ENCODE results near the gene TNRC6C.
"Not testable (repeated sequence)": the region's sequence is repeated elsewhere in the genome, so short reads cannot be mapped to it uniquely, and the experiment has no call there.

TNRC6C gene

DNA sequence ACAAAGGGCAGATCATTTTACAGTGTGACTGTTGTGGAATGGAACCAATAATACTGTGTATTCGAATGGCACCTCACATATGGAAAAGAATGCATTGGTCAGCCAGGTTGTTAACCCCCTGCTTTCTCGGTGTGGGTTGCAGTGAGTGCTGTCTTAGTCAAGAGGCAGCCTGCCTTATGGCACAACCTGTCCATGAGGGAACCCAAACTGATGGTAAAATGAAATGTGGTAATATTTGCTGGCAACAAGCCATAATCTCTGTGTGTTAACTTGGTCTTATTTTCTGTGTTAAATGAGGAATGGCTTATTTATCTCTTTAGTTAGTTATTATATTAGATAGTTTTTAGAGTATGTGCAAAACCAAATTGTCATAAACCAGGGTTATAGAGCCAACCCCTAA lies 88.4 kb downstream of the TNRC6C start:
- DNase-seq: no peak

DNA sequence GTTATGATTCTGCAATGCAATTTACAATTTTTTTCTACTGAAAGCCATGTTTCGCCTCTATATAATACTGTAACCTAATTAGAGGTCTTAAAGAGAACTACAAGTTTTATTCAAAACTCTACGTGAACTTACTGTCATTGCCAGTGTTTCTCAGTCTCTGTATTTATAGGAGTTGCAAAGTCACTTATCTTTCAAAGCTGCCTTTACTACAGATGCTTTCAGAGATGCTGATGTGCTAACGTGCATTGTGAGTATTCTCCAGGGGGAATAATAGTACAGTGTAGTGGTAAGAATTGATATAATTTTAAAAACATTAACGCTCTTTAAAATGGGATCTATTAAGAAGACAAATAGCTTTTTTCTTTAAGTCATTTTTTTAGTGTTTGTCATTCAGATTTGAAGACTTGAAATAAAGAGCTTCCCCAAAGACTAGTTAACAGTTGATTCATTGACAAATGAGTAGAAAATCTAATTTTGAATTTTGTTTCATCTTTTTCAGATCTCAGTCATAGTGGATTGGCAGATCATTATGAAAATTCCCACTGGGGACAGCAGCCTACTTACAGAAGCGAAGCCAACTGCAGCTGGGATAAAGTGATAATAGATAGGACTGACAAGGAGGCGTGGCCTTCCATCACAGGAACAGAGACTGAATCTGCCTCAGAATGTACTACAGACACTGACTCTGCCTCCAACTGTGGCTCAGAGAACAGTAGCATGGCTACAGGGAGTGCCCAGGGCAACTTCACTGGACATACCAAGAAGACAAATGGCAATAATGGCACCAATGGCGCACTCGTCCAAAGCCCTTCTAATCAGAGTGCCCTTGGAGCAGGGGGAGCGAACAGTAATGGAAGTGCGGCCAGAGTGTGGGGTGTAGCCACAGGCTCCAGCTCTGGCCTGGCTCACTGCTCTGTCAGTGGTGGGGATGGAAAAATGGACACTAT lies 90.1 kb downstream of the TNRC6C start:
- no peak for DNase-seq

DNA sequence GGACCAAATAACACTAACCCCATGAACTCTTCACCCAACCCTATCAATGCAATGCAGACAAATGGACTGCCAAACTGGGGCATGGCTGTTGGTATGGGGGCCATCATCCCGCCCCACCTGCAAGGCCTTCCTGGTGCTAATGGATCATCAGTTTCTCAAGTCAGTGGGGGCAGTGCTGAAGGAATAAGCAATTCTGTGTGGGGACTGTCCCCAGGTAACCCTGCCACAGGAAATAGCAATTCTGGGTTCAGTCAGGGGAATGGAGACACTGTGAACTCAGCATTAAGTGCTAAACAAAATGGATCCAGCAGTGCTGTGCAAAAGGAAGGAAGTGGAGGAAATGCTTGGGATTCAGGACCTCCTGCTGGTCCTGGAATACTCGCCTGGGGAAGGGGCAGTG lies 91.1 kb downstream of the TNRC6C start:
- no peak for DNase-seq

DNA sequence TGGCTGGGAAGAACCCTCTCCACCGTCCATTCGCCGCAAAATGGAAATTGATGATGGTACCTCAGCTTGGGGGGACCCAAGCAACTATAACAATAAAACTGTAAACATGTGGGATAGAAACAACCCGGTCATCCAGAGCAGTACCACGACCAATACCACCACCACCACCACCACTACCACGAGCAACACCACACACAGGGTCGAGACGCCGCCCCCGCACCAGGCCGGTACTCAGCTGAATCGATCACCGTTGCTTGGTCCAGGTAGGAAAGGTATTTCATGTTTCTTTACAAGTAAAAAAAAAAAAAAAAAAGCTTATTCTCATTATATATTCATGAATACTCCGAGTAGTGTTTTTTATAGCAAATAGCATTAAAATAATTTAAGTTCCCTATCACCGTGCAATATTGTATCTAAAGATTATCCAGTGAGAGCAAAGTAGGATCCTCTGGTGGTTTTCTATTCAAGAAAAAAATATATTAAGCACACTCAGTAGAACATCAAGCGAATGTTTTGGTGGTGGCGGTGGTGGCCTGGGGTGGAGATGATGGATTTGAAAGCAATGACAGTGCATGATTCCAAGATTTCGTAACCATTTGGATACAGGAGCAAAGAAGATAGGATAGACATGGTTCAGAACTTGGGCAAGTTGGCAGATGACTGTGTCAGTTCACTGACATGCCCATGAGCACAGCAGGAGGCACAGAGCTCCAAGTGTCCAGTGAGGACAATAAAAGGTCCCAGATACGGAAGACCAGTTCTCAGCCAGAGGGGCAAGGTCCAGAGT lies 92.9 kb downstream of the TNRC6C start:
- DNase-seq: no peak

DNA sequence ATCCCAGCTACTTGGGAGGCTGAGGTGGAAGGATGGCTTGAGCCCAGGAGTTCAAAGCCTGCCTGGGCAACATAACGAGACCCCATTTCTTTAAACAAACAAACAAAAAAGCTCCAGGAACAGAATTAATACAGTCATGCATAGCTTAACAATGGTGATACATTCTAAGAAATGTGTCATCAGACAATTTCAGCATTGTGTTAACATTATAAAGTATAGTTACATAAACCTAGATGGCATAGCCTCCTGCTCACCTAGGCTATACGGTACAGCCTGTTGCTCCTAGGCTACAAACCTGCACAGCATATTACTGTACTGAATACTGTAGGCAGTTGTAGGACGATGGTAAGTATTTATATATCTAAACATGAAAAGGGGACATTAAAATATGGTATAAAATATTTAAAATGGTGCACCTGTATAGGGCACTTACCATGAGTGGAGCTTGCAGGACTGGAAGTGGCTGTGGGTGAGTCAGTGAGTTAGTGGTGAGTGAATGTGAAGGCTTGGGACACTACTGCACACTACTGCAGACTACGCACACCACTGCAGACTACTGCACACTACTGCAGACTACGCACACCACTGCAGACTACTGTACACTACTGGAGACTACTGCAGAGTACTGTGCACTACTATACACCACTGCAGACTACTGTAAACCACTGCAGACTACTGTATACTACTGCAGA lies 95.4 kb downstream of the TNRC6C start:
- DNase-seq: no peak

DNA sequence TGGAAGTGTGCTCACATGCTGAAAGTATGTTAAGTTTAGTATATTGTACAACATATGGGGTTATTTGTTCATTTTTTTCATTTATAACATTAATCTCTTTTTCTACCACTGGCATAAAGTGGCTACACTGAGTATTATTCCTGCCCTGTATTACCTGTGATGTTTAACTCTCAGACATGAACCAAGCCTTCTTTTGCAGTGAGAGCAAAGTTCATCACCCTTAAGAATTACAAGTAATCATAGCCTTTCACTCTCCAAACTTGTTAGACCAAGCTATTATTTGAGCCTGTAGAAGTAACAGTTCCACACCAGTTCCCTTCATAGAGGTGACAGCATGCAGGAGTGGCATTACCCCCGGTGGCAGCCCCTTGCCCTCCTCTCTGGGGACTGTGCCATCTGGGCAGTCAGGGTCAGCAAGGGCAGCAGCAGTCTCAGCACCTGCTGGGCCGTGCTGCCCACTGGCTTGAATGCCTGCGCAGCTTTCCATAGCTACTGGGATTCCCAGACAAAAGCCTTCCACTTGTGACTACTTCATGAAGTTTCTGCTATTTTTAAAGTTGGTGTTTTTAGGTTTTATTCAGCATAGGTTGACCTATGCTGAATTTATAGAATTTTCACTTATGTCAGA lies 98.7 kb downstream of the TNRC6C start:
- no peak for DNase-seq

DNA sequence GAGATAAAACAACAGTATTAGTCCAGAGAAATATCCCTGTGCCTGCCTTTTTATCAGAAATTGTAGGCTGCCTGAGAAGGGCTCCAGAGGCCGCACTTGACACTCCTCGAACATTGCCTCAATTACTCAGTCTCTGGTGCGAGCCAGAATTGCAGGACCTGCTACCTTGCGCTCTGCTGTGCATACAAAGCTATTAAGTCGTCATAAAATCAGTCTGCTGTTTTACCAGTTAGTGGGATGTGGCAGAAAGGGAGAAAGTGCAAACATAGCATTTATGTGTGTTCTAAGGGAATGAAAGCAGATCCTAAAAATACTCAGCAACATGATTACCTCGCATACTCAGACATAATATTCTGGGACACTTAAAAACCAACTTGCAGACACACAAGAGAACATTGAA lies 99.5 kb downstream of the TNRC6C start:
- DNase-seq: peak; percentile 12

DNA sequence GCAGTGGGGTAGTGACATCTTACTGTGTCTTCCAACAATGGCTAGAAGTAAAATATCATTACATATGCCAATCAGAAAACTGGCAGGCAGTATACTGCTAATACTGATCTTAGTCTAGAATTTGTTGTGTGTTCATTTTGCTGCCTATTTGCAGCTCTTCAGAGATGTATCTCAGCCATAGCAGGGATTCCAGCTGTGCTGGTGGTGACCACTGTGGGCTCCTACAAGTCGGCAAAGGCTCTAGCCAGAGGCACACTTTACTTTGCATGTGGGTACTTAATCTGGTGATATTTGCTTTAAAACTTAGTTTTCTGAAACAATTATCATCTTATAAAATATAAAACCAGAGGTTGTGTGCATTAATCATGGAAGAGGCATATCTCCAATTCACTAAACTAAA lies 100.1 kb downstream of the TNRC6C start:
- DNase-seq: no peak

DNA sequence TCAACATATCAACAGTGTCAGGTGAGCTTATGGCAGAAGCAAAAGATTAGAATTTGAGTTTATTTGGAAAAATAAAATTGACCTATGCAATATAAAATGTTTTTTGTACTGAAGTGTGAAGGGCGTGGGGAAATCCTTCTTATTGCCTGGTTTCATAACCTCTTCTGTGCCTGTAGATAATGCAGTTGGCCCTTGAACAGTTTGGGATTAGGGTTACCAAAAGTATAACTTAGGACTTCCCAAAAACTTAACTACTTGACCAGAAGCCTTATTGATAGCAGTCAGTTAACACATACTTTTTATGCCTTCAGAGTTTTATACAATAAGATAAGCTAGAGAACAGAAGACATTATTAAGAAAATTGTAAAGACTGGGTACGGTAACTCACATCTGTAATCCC lies 104.1 kb downstream of the TNRC6C start:
- no peak for DNase-seq

DNA sequence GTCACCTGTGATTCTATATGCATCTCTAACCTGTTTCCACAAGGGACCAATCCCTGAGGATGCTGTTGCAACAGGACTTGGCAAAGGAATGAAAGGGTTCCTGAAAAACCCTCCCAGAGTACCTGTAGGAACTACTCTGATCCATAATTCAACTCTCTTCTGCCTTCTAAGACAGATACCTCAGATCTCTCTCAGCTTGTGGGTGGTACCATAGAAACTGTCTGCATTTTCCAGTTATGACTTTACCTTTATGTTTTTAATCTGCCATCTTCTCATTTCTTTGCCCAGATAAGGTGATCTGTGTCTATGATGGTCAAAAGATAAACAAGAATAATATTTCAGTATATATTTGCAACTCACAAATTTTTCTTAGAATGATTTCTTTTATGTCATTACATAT lies 105.0 kb downstream of the TNRC6C start:
- no peak for DNase-seq

DNA sequence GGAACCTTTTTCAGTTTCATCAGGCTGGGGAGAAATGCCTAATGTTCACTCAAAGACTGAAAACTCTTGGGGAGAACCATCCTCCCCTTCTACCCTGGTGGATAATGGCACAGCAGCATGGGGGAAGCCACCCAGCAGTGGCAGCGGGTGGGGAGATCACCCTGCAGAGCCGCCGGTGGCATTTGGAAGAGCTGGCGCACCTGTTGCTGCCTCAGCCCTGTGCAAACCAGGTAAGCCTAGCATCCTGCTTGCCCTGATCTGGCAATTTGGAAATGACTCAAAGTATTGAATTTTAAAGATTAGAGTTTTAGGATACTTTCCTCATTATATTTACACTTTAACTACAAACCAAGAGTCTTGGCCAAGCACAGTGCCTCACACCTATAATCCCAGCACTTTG lies 106.2 kb downstream of the TNRC6C start:
- no peak for DNase-seq

DNA sequence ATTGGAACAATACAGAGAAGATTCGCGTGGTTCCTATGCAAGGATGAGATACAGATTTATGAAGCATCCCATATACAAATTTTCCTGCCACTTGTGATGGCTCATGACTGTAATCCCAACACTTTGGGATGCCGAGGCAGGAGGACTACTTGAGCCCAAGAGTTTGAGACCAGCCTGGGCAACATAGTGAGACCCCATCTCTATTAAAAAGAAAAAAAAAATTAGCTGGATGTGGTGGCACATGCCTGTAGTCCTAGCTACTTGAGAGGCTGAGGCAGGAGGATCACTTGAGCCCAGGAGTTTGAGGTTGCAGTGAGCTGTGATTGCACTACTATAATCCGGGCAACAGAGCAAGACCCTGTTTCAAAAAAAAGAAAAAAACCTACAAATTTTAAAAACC lies 108.5 kb downstream of the TNRC6C start:
- DNase-seq: not testable (repeated sequence)

DNA sequence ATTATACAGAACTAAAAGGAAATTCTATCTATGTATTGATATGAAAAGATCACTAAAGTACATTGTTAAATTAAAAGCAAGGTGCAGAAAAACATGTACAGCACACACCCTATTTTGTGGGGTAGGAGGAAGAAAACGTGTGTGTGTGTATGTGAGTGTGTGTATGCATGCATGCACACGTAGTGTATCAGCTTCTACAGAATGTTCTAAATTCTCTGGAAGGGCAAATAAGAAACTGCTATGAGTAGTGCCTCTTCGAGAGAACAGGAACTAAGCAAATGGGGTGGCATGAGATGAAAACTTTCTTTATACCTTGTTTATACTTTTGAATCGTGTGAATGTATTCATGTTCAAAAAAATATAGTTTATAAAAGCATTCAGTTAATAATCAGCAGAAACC lies 111.2 kb downstream of the TNRC6C start:
- no peak for DNase-seq

DNA sequence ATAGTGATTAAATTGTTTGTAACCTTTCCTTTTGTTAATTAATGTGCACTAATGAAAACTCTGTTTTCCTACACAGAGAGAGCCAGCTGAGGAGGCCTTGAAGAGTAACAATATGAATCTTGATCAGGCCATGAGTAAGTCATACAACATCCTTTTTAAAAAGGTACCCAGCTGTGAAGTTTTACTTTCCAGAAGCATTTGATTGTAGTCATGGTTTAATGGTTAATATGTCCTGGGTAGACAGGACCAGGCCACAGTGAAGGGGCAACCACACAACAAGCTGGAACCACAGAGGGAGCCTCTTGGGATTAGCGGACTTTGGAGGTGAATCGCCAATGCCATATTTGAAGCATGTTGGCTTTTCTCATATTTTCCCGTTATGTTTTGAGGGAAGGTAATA lies 114.5 kb downstream of the TNRC6C start:
- no peak for DNase-seq

DNA sequence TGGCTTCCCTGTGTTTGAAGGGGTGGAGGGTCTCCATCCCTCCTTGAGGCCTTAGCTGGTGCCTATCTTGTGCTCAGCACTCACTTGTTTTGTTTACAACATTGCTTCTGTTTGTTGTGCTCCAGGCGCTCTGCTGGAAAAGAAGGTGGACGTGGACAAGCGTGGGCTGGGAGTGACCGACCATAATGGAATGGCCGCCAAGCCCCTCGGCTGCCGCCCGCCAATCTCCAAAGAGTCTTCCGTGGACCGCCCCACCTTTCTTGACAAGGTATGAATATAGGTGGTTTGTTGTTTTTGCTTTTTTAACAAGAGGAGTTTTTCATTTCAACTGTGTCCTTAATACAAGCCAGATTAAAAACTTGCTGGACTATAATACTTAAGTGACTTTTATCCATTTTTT lies 116.5 kb downstream of the TNRC6C start:
- DNase-seq: no peak

DNA sequence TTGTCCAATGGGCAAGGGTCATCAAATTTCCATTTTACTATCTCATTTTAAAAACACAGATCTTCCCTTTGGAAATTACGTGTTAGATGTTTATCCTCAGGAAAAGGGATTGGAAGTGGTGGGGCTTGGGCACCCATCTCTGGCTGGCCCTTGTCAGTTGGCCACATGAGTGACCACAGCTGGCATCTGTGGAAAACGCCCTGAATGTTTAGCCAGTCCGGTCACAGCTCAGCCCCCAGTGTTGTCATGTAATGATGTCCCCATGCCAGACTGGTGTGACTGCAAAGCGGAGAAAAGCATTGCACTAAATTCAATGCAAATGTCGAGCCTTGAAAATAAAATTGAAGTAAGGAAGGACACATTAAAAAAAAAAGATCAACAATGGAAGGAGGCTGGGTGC lies 117.0 kb downstream of the TNRC6C start:
- DNase-seq: no peak

DNA sequence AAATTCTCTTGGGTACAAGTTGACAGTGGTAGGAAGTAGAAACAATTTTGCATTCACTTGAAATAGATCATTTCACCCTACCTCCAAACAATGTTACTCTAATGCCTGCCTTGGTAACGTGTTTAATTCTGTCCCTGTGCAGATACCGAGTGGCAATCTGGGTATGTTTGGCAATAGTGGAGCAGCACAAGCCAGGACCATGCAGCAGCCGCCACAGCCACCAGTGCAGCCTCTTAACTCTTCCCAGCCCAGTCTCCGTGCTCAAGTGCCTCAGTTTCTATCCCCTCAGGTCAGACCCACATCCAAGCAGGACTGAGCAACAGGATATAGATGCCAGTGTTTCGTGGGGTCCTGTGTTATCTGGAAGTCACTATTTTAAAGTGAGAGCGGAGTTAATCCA lies 120.8 kb downstream of the TNRC6C start:
- DNase-seq: no peak

DNA sequence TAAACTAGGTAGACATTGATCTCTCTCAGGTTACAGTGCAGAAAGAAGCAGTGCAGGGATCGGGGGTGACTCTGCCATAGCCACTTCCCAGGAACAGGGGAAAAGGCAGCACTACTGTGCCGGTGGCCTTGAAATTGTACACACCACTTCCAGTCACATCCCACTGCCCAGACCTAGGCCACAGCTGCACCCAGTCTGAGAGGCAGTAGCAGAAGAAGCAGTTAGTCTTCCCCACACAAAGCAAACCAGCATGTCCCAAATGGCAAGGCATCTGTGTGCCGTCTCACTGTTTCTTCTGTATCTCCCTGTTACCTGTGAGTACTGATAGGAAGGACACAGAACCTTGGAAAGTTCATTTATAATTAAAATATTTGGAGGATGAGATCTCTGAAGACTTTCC lies 123.0 kb downstream of the TNRC6C start:
- no peak for DNase-seq

DNA sequence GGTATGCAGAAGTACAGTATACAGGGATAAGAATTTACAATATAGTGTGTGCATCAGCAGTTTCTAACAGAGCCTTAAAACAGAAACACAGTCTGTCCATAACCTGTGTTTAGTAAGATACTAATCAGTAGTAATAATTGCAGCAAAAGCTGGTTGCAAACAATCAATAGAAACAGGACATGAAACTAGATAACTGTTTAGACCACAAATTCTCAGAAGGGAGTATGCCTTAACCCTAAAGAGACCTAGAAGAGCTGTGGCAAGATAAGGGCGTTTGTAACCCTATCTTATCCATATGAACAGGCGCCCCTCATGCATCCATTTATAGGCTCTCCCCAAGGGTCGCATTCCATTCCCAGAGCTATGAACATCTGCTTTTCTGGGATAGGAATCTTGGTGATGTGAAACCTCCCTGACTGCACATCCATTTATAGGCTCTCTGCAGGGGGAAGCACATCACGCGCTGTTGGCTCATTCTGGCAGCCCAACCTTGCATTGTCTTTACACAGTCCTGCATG lies 123.9 kb downstream of the TNRC6C start:
- not testable (repeated sequence) for DNase-seq

DNA sequence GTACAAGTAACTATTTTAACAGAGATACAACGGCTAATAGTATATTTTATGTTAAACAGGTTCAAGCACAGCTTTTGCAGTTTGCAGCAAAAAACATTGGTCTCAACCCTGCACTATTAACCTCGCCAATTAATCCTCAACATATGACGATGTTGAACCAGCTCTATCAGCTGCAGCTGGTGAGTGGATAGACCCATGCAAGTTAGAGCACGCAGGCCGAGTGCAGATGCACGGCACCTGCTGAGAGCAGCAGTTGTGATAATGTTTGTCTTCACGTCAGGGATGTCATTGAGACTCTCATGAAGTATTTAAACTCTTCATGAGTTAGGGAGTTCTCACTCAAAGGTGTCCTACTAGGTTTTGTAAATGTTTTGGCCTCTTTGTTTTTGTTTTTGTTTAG lies 124.5 kb downstream of the TNRC6C start:
- DNase-seq: no peak

DNA sequence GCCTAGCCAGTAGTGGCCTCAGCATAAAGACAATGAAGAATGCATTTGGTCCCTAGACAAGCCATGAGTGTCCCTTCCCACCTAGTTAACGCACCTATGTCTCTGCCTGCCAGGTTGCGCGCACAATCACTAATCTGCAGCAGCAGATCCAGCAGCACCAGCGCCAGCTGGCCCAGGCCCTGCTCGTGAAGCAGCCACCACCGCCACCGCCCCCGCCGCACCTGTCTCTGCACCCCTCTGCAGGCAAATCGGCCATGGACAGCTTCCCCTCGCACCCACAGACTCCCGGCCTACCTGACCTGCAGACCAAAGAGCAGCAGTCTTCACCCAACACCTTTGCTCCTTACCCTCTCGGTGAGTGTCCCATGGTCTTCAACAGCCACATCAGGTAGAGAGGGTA lies 128.2 kb downstream of the TNRC6C start:
- DNase-seq: no peak

DNA sequence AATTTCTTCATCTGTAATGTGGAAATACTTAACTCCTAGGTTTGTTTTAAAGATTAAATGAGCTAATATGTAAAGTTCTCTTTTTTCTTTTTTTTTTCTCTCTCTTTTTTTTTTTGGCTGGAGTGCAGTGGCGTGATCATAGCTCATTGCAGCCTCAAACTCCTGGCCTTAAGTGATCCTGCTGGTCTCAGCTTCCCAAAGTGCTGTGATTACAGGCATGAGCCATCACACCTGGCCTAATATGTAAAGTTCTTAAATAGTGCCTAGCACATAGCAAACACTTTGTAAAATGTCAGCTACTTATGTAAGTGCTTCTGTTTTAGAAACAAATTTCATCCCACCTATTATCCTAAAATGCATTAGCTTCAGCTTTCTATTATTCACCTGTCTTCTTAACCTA lies 130.0 kb downstream of the TNRC6C start:
- DNase-seq: no peak

All from NCI-H526 treated with DMSO at 0.1 percent for 48 hours (cell line).